Caco-2 (cell line): ENCODE measurements around the gene GOLT1B. TPM values are rescaled to one million over a fixed set of nuclear protein-coding genes. Genes with fewer than 3 reads are reported as not detected.

Source experiments
- BruUV-seq: library from RNA; stranded (reverse); fragments of 400-500 nt; replicated peaks from 2 replicates; lab custom pipeline; 2021; lab: Mats Ljungman, UMichigan
- CTCF ChIA-PET: fragments of 300-600 bp; sonication (Branson Sonifier 250); formaldehyde crosslinking; loops from one replicate; lab custom pipeline; 2022; ENCODE audit warnings: antibody characterized with exemption; lab: Charles Lee
- POLR2A ChIA-PET: fragments of 300-600 bp; sonication (Branson Sonifier 250); formaldehyde crosslinking; loops from one replicate; lab custom pipeline; 2022; ENCODE audit warnings: antibody characterized with exemption; lab: Charles Lee
- DNase-seq, 2 experiments: peaks; one replicate each; pipeline versions ENCODE4 v3.0.0 to v3.0.0-alpha.2; 2020 to 2022
- H3K27me3 ChIP-seq: replicated peaks from 2 replicates; pipeline ENCODE4 v1.6.0; 2011; ENCODE audit warnings: low read length; ENCODE audit not compliant: control insufficient read depth, insufficient read depth
- H3K36me3 ChIP-seq: 2 replicates; pipeline ENCODE4 v1.5.1; 2011; ENCODE audit warnings: low read length; ENCODE audit not compliant: control insufficient read depth, insufficient read depth
- H3K4me1 ChIP-seq: fragments of 250-450 bp; sonication (Bioruptor Pico); 2 replicates; pipeline ENCODE4 v1.5.1; 2020; ENCODE audit warnings: mild to moderate bottlenecking
- H3K4me3 ChIP-seq: 2 replicates; pipeline ENCODE4 v1.5.1; 2011; ENCODE audit warnings: low read depth, mild to moderate bottlenecking, control low read depth, low read length
- H3K9me3 ChIP-seq: fragments of 250-450 bp; sonication (Bioruptor Pico); 2 replicates; pipeline ENCODE4 v1.5.1; 2020; ENCODE audit warnings: mild to moderate bottlenecking, moderate library complexity
- H3K27ac Mint-ChIP-seq: one replicate; pipeline ENCODE4 v1.8.0; 2022; ENCODE audit warnings: mixed read lengths; ENCODE audit not compliant: unreplicated experiment
- H3K27me3 Mint-ChIP-seq: one replicate; pipeline ENCODE4 v1.8.0; 2022; ENCODE audit warnings: mixed read lengths; ENCODE audit not compliant: insufficient read depth, unreplicated experiment
- H3K36me3 Mint-ChIP-seq: one replicate; pipeline ENCODE4 v1.8.0; 2022; ENCODE audit warnings: mild to moderate bottlenecking, mixed read lengths; ENCODE audit not compliant: insufficient read depth, unreplicated experiment
- H3K4me1 Mint-ChIP-seq: one replicate; pipeline ENCODE4 v1.8.0; 2022; ENCODE audit warnings: low read depth, mixed read lengths; ENCODE audit not compliant: unreplicated experiment
- H3K4me3 Mint-ChIP-seq: one replicate; pipeline ENCODE4 v1.8.0; 2022; ENCODE audit warnings: mild to moderate bottlenecking, moderate library complexity, mixed read lengths; ENCODE audit not compliant: unreplicated experiment
- H3K9me3 Mint-ChIP-seq: one replicate; pipeline ENCODE4 v1.8.0; 2022; ENCODE audit warnings: mixed read lengths; ENCODE audit not compliant: unreplicated experiment
- intact Hi-C: fragments of 100-400 bp; cut with micrococcal nuclease; formaldehyde crosslinking; loops from one replicate; pipeline ENCODE4 v1.10.0; 2022; ENCODE audit not compliant: unreplicated experiment
- total RNA-seq: library from RNA; stranded (reverse); gene quantifications from 2 replicates; pipeline ENCODE4 v1.2.3, GENCODE V29; 2022
- TF ChIP-seq, protein P1 (sequence below), 2 experiments: fragments of 200-600 bp in 1 of 2; IDR thresholded peaks; 1 replicate in 1 of 2; 2 replicates in 1 of 2; pipeline versions ENCODE4 v1.5.1 to v1.8.0; 2011 to 2022; ENCODE audit warnings: antibody characterized with exemption in 1 of 2, control low read depth in 1 of 2, inconsistent platforms in 1 of 2, low read depth in 1 of 2, low read length in 1 of 2, mild to moderate bottlenecking in 1 of 2, moderate library complexity in 1 of 2; ENCODE audit not compliant: insufficient read depth in 1 of 2, severe bottlenecking in 1 of 2, unreplicated experiment in 1 of 2

The GOLT1B gene
- total RNA-seq, 1 experiment from 2014 or later = 81.7 TPM

- Histone ChIP-seq H3K4me1 (peaks cover 46% of the 10 kb centered on the region), H3K27me3 (no peaks in the 10 kb centered on the region), H3K36me3 (no peaks in the 10 kb centered on the region), H3K9me3 (no peaks in the 10 kb centered on the region), H3K4me3 (no peak overlapping the region)
- peak overlapping the region; percentile 12 for H3K4me3 Mint-ChIP-seq
- intact Hi-C loops = no loop called here
- peaks cover 30% of the 10 kb centered on the region for H3K4me1 Mint-ChIP-seq
- peak overlapping the region; percentile 3 for H3K27ac Mint-ChIP-seq
- BruUV-seq = no TSS peak
- ChIA-PET CTCF (no interaction called here), POLR2A (no interaction called here)
- TF ChIP-seq, protein P1, sequence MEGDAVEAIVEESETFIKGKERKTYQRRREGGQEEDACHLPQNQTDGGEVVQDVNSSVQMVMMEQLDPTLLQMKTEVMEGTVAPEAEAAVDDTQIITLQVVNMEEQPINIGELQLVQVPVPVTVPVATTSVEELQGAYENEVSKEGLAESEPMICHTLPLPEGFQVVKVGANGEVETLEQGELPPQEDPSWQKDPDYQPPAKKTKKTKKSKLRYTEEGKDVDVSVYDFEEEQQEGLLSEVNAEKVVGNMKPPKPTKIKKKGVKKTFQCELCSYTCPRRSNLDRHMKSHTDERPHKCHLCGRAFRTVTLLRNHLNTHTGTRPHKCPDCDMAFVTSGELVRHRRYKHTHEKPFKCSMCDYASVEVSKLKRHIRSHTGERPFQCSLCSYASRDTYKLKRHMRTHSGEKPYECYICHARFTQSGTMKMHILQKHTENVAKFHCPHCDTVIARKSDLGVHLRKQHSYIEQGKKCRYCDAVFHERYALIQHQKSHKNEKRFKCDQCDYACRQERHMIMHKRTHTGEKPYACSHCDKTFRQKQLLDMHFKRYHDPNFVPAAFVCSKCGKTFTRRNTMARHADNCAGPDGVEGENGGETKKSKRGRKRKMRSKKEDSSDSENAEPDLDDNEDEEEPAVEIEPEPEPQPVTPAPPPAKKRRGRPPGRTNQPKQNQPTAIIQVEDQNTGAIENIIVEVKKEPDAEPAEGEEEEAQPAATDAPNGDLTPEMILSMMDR (IDR thresholded peaks at IDR 0.05; ENCODE audit: insufficient read depth in 1 of 2, low read depth in 1 of 2, low read length in 1 of 2, severe bottlenecking in 1 of 2, unreplicated experiment in 1 of 2) = no peak
- H3K36me3 Mint-ChIP-seq = peaks cover under 1% of the 10 kb centered on the region
- H3K9me3 Mint-ChIP-seq = peaks cover 12% of the 10 kb centered on the region
- no peaks in the 10 kb centered on the region for H3K27me3 Mint-ChIP-seq
- DNase-seq = no peak
These were observed 27.9 kb downstream of the GOLT1B start for GRCh38 chr12:21529456-21529855.

DNA sequence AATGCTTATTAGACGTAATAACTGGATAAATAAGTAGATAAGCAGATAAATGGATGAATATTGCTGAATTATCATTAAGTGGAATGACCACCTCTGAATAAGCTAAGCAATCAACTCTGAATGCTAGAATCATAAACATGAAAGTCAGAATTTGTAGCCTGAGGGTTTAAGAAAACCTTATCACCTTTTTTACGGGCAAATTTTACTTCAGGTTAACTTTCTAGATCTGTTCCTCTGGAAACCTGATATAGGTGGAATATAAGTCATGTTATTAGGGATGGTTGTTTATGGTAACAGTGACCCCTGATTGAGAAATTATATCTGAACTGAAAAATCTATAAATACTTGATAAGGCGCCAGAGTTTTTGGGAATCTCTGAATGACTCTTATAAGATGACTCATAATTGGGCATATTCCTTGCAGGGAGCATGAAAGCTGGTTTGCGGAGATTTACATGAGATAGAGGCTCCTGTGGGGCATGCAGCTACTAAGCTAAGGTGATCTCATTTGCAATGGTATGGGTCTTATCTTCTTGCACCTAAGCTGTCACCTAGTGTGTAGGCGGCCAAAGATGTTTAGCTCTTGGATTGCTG lies 36.6 kb downstream of the GOLT1B start:
- POLR2A ChIA-PET = no interaction called here
- TF ChIP-seq, protein P1 (IDR thresholded peaks at IDR 0.05; ENCODE audit: insufficient read depth in 1 of 2, low read depth in 1 of 2, low read length in 1 of 2, severe bottlenecking in 1 of 2, unreplicated experiment in 1 of 2) = no peak
- H3K27ac Mint-ChIP-seq = no peak overlapping the region
- DNase-seq = no peak
- H3K27me3 Mint-ChIP-seq = no peaks in the 10 kb centered on the region
- no peaks in the 10 kb centered on the region for H3K4me1 Mint-ChIP-seq
- CTCF ChIA-PET = no interaction called here
- Histone ChIP-seq H3K9me3 (no peaks in the 10 kb centered on the region), H3K4me1 (no peaks in the 10 kb centered on the region), H3K27me3 (no peaks in the 10 kb centered on the region), H3K4me3 (no peak overlapping the region), H3K36me3 (no peaks in the 10 kb centered on the region)
- intact Hi-C loops = no loop called here
- no peaks in the 10 kb centered on the region for H3K9me3 Mint-ChIP-seq
- BruUV-seq = no TSS peak
- no peak overlapping the region for H3K4me3 Mint-ChIP-seq
- no peaks in the 10 kb centered on the region for H3K36me3 Mint-ChIP-seq

GRCh38 chr12:21539797-21540196 lies 38.2 kb downstream of the GOLT1B start:
- peaks cover 6% of the 10 kb centered on the region for H3K4me1 Mint-ChIP-seq
- ChIA-PET CTCF (no interaction called here), POLR2A (no interaction called here)
- no peak overlapping the region for H3K4me3 ChIP-seq
- no peaks in the 10 kb centered on the region for H3K27me3 ChIP-seq
- peaks cover 6% of the 10 kb centered on the region; the same call in 1 of the 2 replicates for H3K4me1 ChIP-seq
- intact Hi-C loops = no loop called here
- no peaks in the 10 kb centered on the region for H3K27me3 Mint-ChIP-seq
- H3K4me3 Mint-ChIP-seq = no peak overlapping the region
- H3K36me3 ChIP-seq = no peaks in the 10 kb centered on the region
- TF ChIP-seq, protein P1 (IDR thresholded peaks at IDR 0.05; ENCODE audit: insufficient read depth in 1 of 2, low read depth in 1 of 2, low read length in 1 of 2, severe bottlenecking in 1 of 2, unreplicated experiment in 1 of 2) = no peak
- no peaks in the 10 kb centered on the region for H3K9me3 ChIP-seq
- no peaks in the 10 kb centered on the region for H3K36me3 Mint-ChIP-seq
- no peaks in the 10 kb centered on the region for H3K9me3 Mint-ChIP-seq
- no TSS peak for BruUV-seq
- no peak overlapping the region for H3K27ac Mint-ChIP-seq
- DNase-seq = no peak
